ENCODE results near the gene GMDS. TPM values are rescaled to one million over a fixed set of nuclear protein-coding genes. Genes with fewer than 3 reads are reported as not detected.

The GMDS gene
- total and polyA plus RNA-seq, 2 of the 8 experiments (the other 6 are each of a cell fraction or from before 2014, with no cell fraction given), result 16.8 to 50.0 TPM

DNA sequence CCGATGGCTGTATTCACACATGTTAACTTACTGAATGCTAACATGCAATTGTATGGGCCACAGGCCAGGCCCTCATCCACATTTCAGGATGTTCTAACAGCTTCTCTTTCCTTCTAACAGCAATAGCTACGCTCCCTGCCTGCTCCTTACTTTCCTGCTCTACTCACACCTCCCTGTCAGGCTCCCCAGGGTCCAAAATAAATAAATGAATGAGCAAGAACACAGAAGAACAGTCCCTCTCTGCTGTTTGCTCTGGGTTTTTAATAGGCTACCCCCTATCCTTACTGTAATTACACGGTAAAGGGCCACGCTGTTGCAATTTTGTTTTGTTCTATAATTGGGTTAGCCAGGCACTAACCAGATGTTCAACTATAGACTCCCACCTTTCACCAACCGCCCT is 135.6 kb downstream of the GMDS start:
- H3K36me3 ChIP-seq (ENCODE audit: control insufficient read depth in 2 of 4, insufficient read depth in 4 of 4, low read length in 3 of 4), result no peaks in the 10 kb centered on the region; a peak in 1 of 8 replicates
- DNase-seq (ENCODE audit: low read depth in 1 of 2, low spot score in 2 of 2) (no peak), FAIRE-seq (no peak)
- H3K23me2 ChIP-seq (ENCODE audit: low read depth, low read length), result no peaks in the 10 kb centered on the region
- no peak overlapping the region for H3K23ac ChIP-seq (ENCODE audit: insufficient read length)
- no peak overlapping the region for H2BK12ac ChIP-seq (ENCODE audit: low read depth, low read length)
- no peak overlapping the region for H3K18ac ChIP-seq (ENCODE audit: extremely low read depth, low read length)
- WGBS, 2 experiments (ENCODE audit: extremely low coverage in 1 of 2, insufficient coverage in 1 of 2, insufficient read length in 1 of 2, insufficient replicate concordance in 2 of 2, low coverage in 1 of 2, low lambda C conversion rate in 2 of 2, missing lambda C conversion rate in 1 of 2), result 86% methylated on average over 5 of the region's 5 CpGs; no CpG with 5 or more reads in 1 of the 2 experiments
- no peak overlapping the region for H3K4ac ChIP-seq (replicated peaks; ENCODE audit: insufficient read length, low read depth, low read length)
- no peak overlapping the region for H3K56ac ChIP-seq (replicated peaks; ENCODE audit: insufficient read length, low read depth, low read length)
- TF ChIP-seq BCL11A (IDR thresholded peaks at IDR 0.05; ENCODE audit: low read depth in 2 of 2, low read length in 2 of 2), result no peak
- TF ChIP-seq CEBPB (IDR thresholded peaks at IDR 0.05; ENCODE audit: low read depth, low read length), result no peak
- H3K9me3 ChIP-seq (ENCODE audit: insufficient read depth in 2 of 2, low read depth in 1 of 2, low read length in 1 of 2), result no peaks in the 10 kb centered on the region
- H2BK120ac ChIP-seq (replicated peaks; ENCODE audit: low read depth, low read length), result no peak overlapping the region
- no peaks in the 10 kb centered on the region for H3K4me1 ChIP-seq (replicated peaks in 1 of 4; ENCODE audit: control insufficient read depth in 3 of 4, insufficient read depth in 4 of 4, low read length in 3 of 4)
- no peak overlapping the region for H3K27ac ChIP-seq (ENCODE audit: low read depth, low read length)
- no peak overlapping the region for H2AFZ ChIP-seq (ENCODE audit: low read length)
- H4K5ac ChIP-seq (ENCODE audit: insufficient read length, low read depth, low read length), result no peak overlapping the region
- H4K20me1 ChIP-seq (replicated peaks in 1 of 2; ENCODE audit: control insufficient read depth in 1 of 2, insufficient read depth in 2 of 2, low read length in 2 of 2), result no peaks in the 10 kb centered on the region
- ChIA-PET CTCF (ENCODE audit: partially characterized antibody) (interaction anchor here (0.5 kb wide), 1 partner anchor 686 kb away, joined by 3 read pairs; no protein-coding TSS in a partner anchor), POLR2A (ENCODE audit: partially characterized antibody) (interaction anchor here (1.7 kb wide), 1 partner anchor 19 kb away, joined by 5 read pairs; no protein-coding TSS in a partner anchor)
- no peak overlapping the region for H3K9ac ChIP-seq (replicated peaks in 1 of 4; ENCODE audit: extremely low read depth in 1 of 4, low read depth in 3 of 4, low read length in 3 of 4)
- H3K79me2 ChIP-seq (ENCODE audit: control insufficient read depth in 1 of 2, insufficient read depth in 2 of 2, low read length in 2 of 2), result no peaks in the 10 kb centered on the region
- H2BK5ac ChIP-seq (ENCODE audit: low read depth, low read length), result no peak overlapping the region
- H2BK15ac ChIP-seq (ENCODE audit: low read length), result no peak overlapping the region
- H3K4me2 ChIP-seq (ENCODE audit: insufficient read depth in 1 of 2, low read depth in 2 of 2, low read length in 2 of 2), result no peak overlapping the region
- H3K27me3 ChIP-seq (replicated peaks in 1 of 4; ENCODE audit: control insufficient read depth in 3 of 4, extremely low read depth in 1 of 4, insufficient read depth in 3 of 4, low read length in 3 of 4), result no peaks in the 10 kb centered on the region
- no peak overlapping the region for H3K4me3 ChIP-seq (ENCODE audit: extremely low read depth in 1 of 4, insufficient read depth in 2 of 4, low read depth in 3 of 4, low read length in 4 of 4)
- H2BK20ac ChIP-seq (ENCODE audit: low read length), result no peak overlapping the region
- no peaks in the 10 kb centered on the region for H3K79me1 ChIP-seq (ENCODE audit: low read depth, low read length)
- no peak overlapping the region for H3K14ac ChIP-seq (ENCODE audit: insufficient read length)
- H4K8ac ChIP-seq (ENCODE audit: extremely low read depth, insufficient read depth, low read length), result no peak overlapping the region
- H2AK5ac ChIP-seq (ENCODE audit: low read depth, low read length), result no peak overlapping the region
- H4K91ac ChIP-seq (replicated peaks; ENCODE audit: insufficient read length, low read length), result no peak overlapping the region
